H9 (cell line): Measurements from ENCODE around the gene TMEM208. TPM values are rescaled to one million over a fixed set of nuclear protein-coding genes. Genes with fewer than 3 reads are reported as not detected.

ENCODE experiments used
- DNase-seq: peaks from one replicate; pipeline ENCODE4 v3.0.0-alpha.2; 2017
- H2AFZ ChIP-seq: one replicate; pipeline ENCODE4 v1.6.1; 2013; ENCODE audit warnings: mild to moderate bottlenecking, low read length, control low read depth, moderate library complexity
- H2AK5ac ChIP-seq: 2 replicates; pipeline ENCODE4 v1.6.1; 2013; ENCODE audit warnings: low read length, control low read depth, mixed read lengths; ENCODE audit not compliant: insufficient read length
- H2BK120ac ChIP-seq: one replicate; pipeline ENCODE4 v1.6.1; 2013; ENCODE audit warnings: low read depth, mild to moderate bottlenecking, low read length, control low read depth, inconsistent platforms; ENCODE audit not compliant: poor library complexity, severe bottlenecking
- H2BK12ac ChIP-seq: 2 replicates; pipeline ENCODE4 v1.6.1; 2013; ENCODE audit warnings: low read length, control low read depth, mixed read lengths, low read depth; ENCODE audit not compliant: insufficient read length
- H2BK15ac ChIP-seq: 2 replicates; pipeline ENCODE4 v1.6.1; 2013; ENCODE audit warnings: low read depth, low read length, control low read depth
- H2BK20ac ChIP-seq: one replicate; pipeline ENCODE4 v1.6.1; 2013; ENCODE audit warnings: low read depth, mild to moderate bottlenecking, low read length, control low read depth, inconsistent platforms; ENCODE audit not compliant: poor library complexity, severe bottlenecking
- H2BK5ac ChIP-seq: 2 replicates; pipeline ENCODE4 v1.6.1; 2013; ENCODE audit warnings: low read length, control low read depth, mixed read lengths; ENCODE audit not compliant: insufficient read length
- H3K14ac ChIP-seq: 2 replicates; pipeline ENCODE4 v1.6.1; 2013; ENCODE audit warnings: low read length, control low read depth; ENCODE audit not compliant: insufficient read depth
- H3K18ac ChIP-seq: 2 replicates; pipeline ENCODE4 v1.6.1; 2013; ENCODE audit warnings: low read depth, mild to moderate bottlenecking, mixed read lengths, low read length, control low read depth; ENCODE audit not compliant: insufficient read length
- H3K23ac ChIP-seq: 2 replicates; pipeline ENCODE4 v1.6.1; 2013; ENCODE audit warnings: low read length, control low read depth, mixed read lengths, low read depth; ENCODE audit not compliant: insufficient read length
- H3K23me2 ChIP-seq: 2 replicates; pipeline ENCODE4 v1.6.1; 2013; ENCODE audit warnings: low read depth, mild to moderate bottlenecking, mixed read lengths, low read length, control low read depth; ENCODE audit not compliant: insufficient read length, poor library complexity, severe bottlenecking
- H3K27ac ChIP-seq: 2 replicates; pipeline ENCODE4 v1.5.1; 2013; ENCODE audit warnings: low read length, control low read depth, mixed read lengths, low read depth; ENCODE audit not compliant: insufficient read length
- H3K27me3 ChIP-seq: 2 replicates; pipeline ENCODE4 v1.6.1; 2013; ENCODE audit warnings: low read length, control low read depth, inconsistent platforms; ENCODE audit not compliant: insufficient read depth
- H3K4ac ChIP-seq: 2 replicates; pipeline ENCODE4 v1.6.1; 2013; ENCODE audit warnings: low read depth, mild to moderate bottlenecking, control low read depth, inconsistent platforms, low read length, moderate library complexity
- H3K4me1 ChIP-seq: 2 replicates; pipeline ENCODE4 v1.6.1; 2013; ENCODE audit warnings: low read length, control low read depth, inconsistent platforms; ENCODE audit not compliant: insufficient read depth
- H3K4me2 ChIP-seq: 2 replicates; pipeline ENCODE4 v1.6.1; 2013; ENCODE audit warnings: low read length, control low read depth, mixed read lengths; ENCODE audit not compliant: insufficient read length, insufficient read depth
- H3K56ac ChIP-seq: 2 replicates; pipeline ENCODE4 v1.6.1; 2013; ENCODE audit warnings: low read depth, mild to moderate bottlenecking, mixed read lengths, low read length, control low read depth; ENCODE audit not compliant: insufficient read length
- H3K79me1 ChIP-seq: 2 replicates; pipeline ENCODE4 v1.6.1; 2013; ENCODE audit warnings: low read depth, mild to moderate bottlenecking, moderate library complexity, low read length, control low read depth, inconsistent platforms; ENCODE audit not compliant: insufficient read depth, poor library complexity, severe bottlenecking
- H3K79me2 ChIP-seq: 2 replicates; pipeline ENCODE4 v1.6.1; 2013; ENCODE audit warnings: low read length, control low read depth, inconsistent platforms; ENCODE audit not compliant: insufficient read depth
- H3K9ac ChIP-seq: 2 replicates; pipeline ENCODE4 v1.6.1; 2013; ENCODE audit warnings: low read length, control low read depth, mixed read lengths; ENCODE audit not compliant: insufficient read length; ENCODE audit errors: extremely low read depth
- H3K9me3 ChIP-seq: one replicate; pipeline ENCODE4 v1.6.1; 2013; ENCODE audit warnings: low read depth, low read length, inconsistent platforms; ENCODE audit not compliant: control insufficient read depth
- H3T11ph ChIP-seq: one replicate; pipeline ENCODE4 v1.6.1; 2013; ENCODE audit warnings: mild to moderate bottlenecking, low read length, control low read depth, inconsistent platforms
- H4K20me1 ChIP-seq: one replicate; pipeline ENCODE4 v1.6.1; 2013; ENCODE audit not compliant: control insufficient read depth, insufficient read length, insufficient read depth
- H4K5ac ChIP-seq: 2 replicates; pipeline ENCODE4 v1.6.1; 2013; ENCODE audit warnings: low read depth, mild to moderate bottlenecking, mixed read lengths, low read length, control low read depth; ENCODE audit not compliant: insufficient read length
- H4K8ac ChIP-seq: replicated peaks from 2 replicates; pipeline ENCODE4 v1.6.1; 2013; ENCODE audit warnings: low read length, control low read depth, mixed read lengths, low read depth; ENCODE audit not compliant: insufficient read length
- H4K91ac ChIP-seq: 2 replicates; pipeline ENCODE4 v1.6.1; 2013; ENCODE audit warnings: low read depth, mild to moderate bottlenecking, moderate library complexity, mixed read lengths, low read length, control low read depth; ENCODE audit not compliant: insufficient read length
- H3K27ac Mint-ChIP-seq, 3 experiments: 2 replicates in 2 of 3; 3 replicates in 1 of 3; pipeline ENCODE4 v1.8.0; 2020 to 2021; ENCODE audit warnings: mixed read lengths in 3 of 3, mild to moderate bottlenecking in 1 of 3, moderate library complexity in 1 of 3
- H3K27me3 Mint-ChIP-seq: 2 replicates; pipeline ENCODE4 v1.8.0; 2021; ENCODE audit warnings: low read depth, mild to moderate bottlenecking, moderate library complexity, mixed read lengths
- H3K36me3 Mint-ChIP-seq, 3 experiments: 2 replicates in 2 of 3; 3 replicates in 1 of 3; pipeline ENCODE4 v1.8.0; 2020 to 2021; ENCODE audit warnings: low read depth in 3 of 3, mixed read lengths in 3 of 3; ENCODE audit not compliant: insufficient read depth in 1 of 3
- H3K4me1 Mint-ChIP-seq, 2 experiments: 2 replicates each; pipeline ENCODE4 v1.8.0; 2020; ENCODE audit warnings: mixed read lengths in 2 of 2
- H3K4me3 Mint-ChIP-seq, 2 experiments: 2 replicates in 1 of 2; 3 replicates in 1 of 2; pipeline ENCODE4 v1.8.0; 2020 to 2021; ENCODE audit warnings: mild to moderate bottlenecking in 2 of 2, mixed read lengths in 2 of 2, moderate library complexity in 1 of 2
- H3K9me3 Mint-ChIP-seq, 2 experiments: 2 replicates in 1 of 2; 3 replicates in 1 of 2; pipeline ENCODE4 v1.8.0; 2020; ENCODE audit warnings: mild to moderate bottlenecking in 2 of 2, mixed read lengths in 2 of 2, moderate library complexity in 1 of 2
- WGBS: extraction: QIAGEN DNeasy Blood & Tissue Kit; methylation state at CpG from one replicate; pipeline ENCODE4 v1.1.7; 2013; ENCODE audit warnings: missing lambda C conversion rate, low lambda C conversion rate, mixed read lengths; ENCODE audit not compliant: insufficient read length; ENCODE audit errors: extremely low coverage; 5-methylcytosine and 5-hydroxymethylcytosine counted together
- total RNA-seq: library from RNA; stranded (reverse); gene quantifications from 2 replicates; pipeline ENCODE4 v1.2.1, GENCODE V29; 2021
- TF ChIP-seq, protein P1 (sequence below): fragments of 200-600 bp; sonication (generic); conservative IDR thresholded peaks from 3 replicates; pipeline ENCODE4 v1.8.0; 2021; ENCODE audit warnings: antibody characterized with exemption, mild to moderate bottlenecking

The TMEM208 gene
- total RNA-seq, 1 experiment from 2014 or later, result 42.6 TPM

GRCh38 chr16:67190041-67190440 is 36.9 kb upstream of the TMEM208 start, which contains the start of gene EXOC3L1:
Gene EXOC3L1 (minus strand): TSS chr16:67190136. CDS start chr16:67189676, 460 bp downstream.
- no peak within 1 kb of the TSS for H4K5ac ChIP-seq
- Mint-ChIP-seq H3K27ac (no peak within 1 kb of the TSS), H3K36me3 (peaks cover 17 to 24% (median 23%) of the 10 kb centered on the region in 3 experiments), H3K27me3 (peaks cover 20% of the 10 kb centered on the region), H3K4me1 (peaks cover 29 to 42% of the 10 kb centered on the region in 2 experiments), H3K4me3 (peak within 1 kb of the TSS; percentile 52 to 59; a peak in 4 of 5 replicates), H3K9me3 (no peaks in the 10 kb centered on the region; a peak in 2 of 5 replicates)
- no peak within 1 kb of the TSS for H2BK5ac ChIP-seq
- no CpG with 5 or more reads among the region's 6 CpGs for WGBS
- H3K27me3 ChIP-seq, result no peaks in the 10 kb centered on the region; the same call in none of the 2 replicates
- H2BK120ac ChIP-seq, result no peak within 1 kb of the TSS
- H3K4ac ChIP-seq, result no peak within 1 kb of the TSS
- no peak within 1 kb of the TSS for H3T11ph ChIP-seq
- no peak within 1 kb of the TSS for H2BK20ac ChIP-seq
- H3K4me2 ChIP-seq, result no peak within 1 kb of the TSS
- H3K9me3 ChIP-seq, result no peaks in the 10 kb centered on the region
- H3K14ac ChIP-seq, result no peak within 1 kb of the TSS
- H3K18ac ChIP-seq, result no peak within 1 kb of the TSS
- no peak within 1 kb of the TSS for H2AK5ac ChIP-seq
- no peak within 1 kb of the TSS for H4K8ac ChIP-seq
- DNase-seq, result no peak
- H4K91ac ChIP-seq, result no peak within 1 kb of the TSS
- H4K20me1 ChIP-seq, result no peaks in the 10 kb centered on the region
- peaks cover 13% of the 10 kb centered on the region; the same call in 1 of the 2 replicates for H3K79me2 ChIP-seq
- H2BK12ac ChIP-seq, result no peak within 1 kb of the TSS
- no peak within 1 kb of the TSS for H3K56ac ChIP-seq
- H3K27ac ChIP-seq, result no peak within 1 kb of the TSS
- H2BK15ac ChIP-seq, result no peak within 1 kb of the TSS
- no peak within 1 kb of the TSS for H2AFZ ChIP-seq
- peaks cover 13% of the 10 kb centered on the region for H3K79me1 ChIP-seq
- H3K4me1 ChIP-seq, result peaks cover 4% of the 10 kb centered on the region; the same call in 1 of the 2 replicates
- TF ChIP-seq, protein P1, sequence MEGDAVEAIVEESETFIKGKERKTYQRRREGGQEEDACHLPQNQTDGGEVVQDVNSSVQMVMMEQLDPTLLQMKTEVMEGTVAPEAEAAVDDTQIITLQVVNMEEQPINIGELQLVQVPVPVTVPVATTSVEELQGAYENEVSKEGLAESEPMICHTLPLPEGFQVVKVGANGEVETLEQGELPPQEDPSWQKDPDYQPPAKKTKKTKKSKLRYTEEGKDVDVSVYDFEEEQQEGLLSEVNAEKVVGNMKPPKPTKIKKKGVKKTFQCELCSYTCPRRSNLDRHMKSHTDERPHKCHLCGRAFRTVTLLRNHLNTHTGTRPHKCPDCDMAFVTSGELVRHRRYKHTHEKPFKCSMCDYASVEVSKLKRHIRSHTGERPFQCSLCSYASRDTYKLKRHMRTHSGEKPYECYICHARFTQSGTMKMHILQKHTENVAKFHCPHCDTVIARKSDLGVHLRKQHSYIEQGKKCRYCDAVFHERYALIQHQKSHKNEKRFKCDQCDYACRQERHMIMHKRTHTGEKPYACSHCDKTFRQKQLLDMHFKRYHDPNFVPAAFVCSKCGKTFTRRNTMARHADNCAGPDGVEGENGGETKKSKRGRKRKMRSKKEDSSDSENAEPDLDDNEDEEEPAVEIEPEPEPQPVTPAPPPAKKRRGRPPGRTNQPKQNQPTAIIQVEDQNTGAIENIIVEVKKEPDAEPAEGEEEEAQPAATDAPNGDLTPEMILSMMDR, result no peak
- H3K23me2 ChIP-seq, result peaks cover 8% of the 10 kb centered on the region
- no peak within 1 kb of the TSS for H3K23ac ChIP-seq
- H3K9ac ChIP-seq, result no peak within 1 kb of the TSS
